ENCODE data around the gene GJC2.

Gene GJC2

GRCh38 chr1:228114827-228115226 lies 34.9 kb upstream of the GJC2 start:
- DNase-seq, result no peak

- DNase-seq, result no peak
Observed at GRCh38 chr1:228117335-228117734, 32.4 kb upstream of the GJC2 start.

GRCh38 chr1:228118040-228118439 lies 31.7 kb upstream of the GJC2 start:
- DNase-seq, result no peak

GRCh38 chr1:228120351-228120750 lies 29.4 kb upstream of the GJC2 start:
- DNase-seq, result no peak

GRCh38 chr1:228120857-228121489 lies 28.8 kb upstream of the GJC2 start:
- no peak for DNase-seq

- no peak for DNase-seq
Observed at GRCh38 chr1:228122921-228123441, 26.7 kb upstream of the GJC2 start.

GRCh38 chr1:228123505-228123904 lies 26.2 kb upstream of the GJC2 start:
- DNase-seq, result no peak

GRCh38 chr1:228125185-228125584 lies 24.5 kb upstream of the GJC2 start:
- DNase-seq, result no peak

- no peak for DNase-seq
Observed at GRCh38 chr1:228131766-228132165, 18.0 kb upstream of the GJC2 start.

- no peak for DNase-seq
Observed at GRCh38 chr1:228134591-228134990, 15.1 kb upstream of the GJC2 start.

- DNase-seq, result no peak
Observed at GRCh38 chr1:228136901-228137300, 12.8 kb upstream of the GJC2 start.

GRCh38 chr1:228139406-228139930 lies 10.3 kb upstream of the GJC2 start:
- DNase-seq, result no peak

GRCh38 chr1:228139931-228140723 lies 9.6 kb upstream of the GJC2 start, which contains the start of gene GUK1:
Gene GUK1, plus strand, starts transcription at chr1:228140279. Its CDS starts 24 bp downstream, at chr1:228140303.
- peak; percentile 94 to 96 for DNase-seq

GRCh38 chr1:228140724-228141225 lies 9.0 kb upstream of the GJC2 start:
- DNase-seq, result no peak

- DNase-seq, result no peak
Observed at GRCh38 chr1:228141226-228142044, 8.3 kb upstream of the GJC2 start.

GRCh38 chr1:228142155-228142691 lies 7.5 kb upstream of the GJC2 start:
- no peak for DNase-seq

- DNase-seq, result no peak
Observed at GRCh38 chr1:228142701-228143136, 7.0 kb upstream of the GJC2 start.

GRCh38 chr1:228143480-228144192 lies 6.1 kb upstream of the GJC2 start:
- DNase-seq, result no peak

- DNase-seq, result no peak
Observed at GRCh38 chr1:228144193-228144992, 5.3 kb upstream of the GJC2 start.

- DNase-seq, result no peak
Observed at GRCh38 chr1:228144993-228145343, 4.8 kb upstream of the GJC2 start.

Data from NCI-H187 (cell line).